Progenitor cell of endocrine pancreas (in vitro differentiated cells): ENCODE results near the gene THSD1. TPM values are rescaled to one million over a fixed set of nuclear protein-coding genes. Genes with fewer than 3 reads are reported as not detected.
A peak's percentile ranks its signal among the peaks of the same experiment; 100 is the strongest.

Experiments
- DNase-seq: peaks from one replicate; pipeline ENCODE4 v3.0.0; 2021; ENCODE audit warnings: low spot score; ENCODE audit not compliant: unreplicated experiment
- H3K27ac Mint-ChIP-seq: 2 replicates; pipeline ENCODE4 v1.8.0; 2021; ENCODE audit warnings: mild to moderate bottlenecking, moderate library complexity, mixed read lengths
- H3K27me3 Mint-ChIP-seq: 2 replicates; pipeline ENCODE4 v1.8.0; 2021; ENCODE audit warnings: mixed read lengths
- H3K36me3 Mint-ChIP-seq: 2 replicates; pipeline ENCODE4 v1.8.0; 2022; ENCODE audit warnings: mixed read lengths; ENCODE audit not compliant: insufficient read depth
- H3K4me1 Mint-ChIP-seq: 2 replicates; pipeline ENCODE4 v1.8.0; 2021; ENCODE audit warnings: low read depth, mixed read lengths
- H3K4me3 Mint-ChIP-seq: 2 replicates; pipeline ENCODE4 v1.8.0; 2021; ENCODE audit warnings: low read depth, mild to moderate bottlenecking, moderate library complexity, mixed read lengths
- H3K9me3 Mint-ChIP-seq: 2 replicates; pipeline ENCODE4 v1.8.0; 2021; ENCODE audit warnings: low read depth, mixed read lengths
- total RNA-seq: library from RNA; stranded (reverse); gene quantifications from 2 replicates; pipeline ENCODE4 v1.2.1, GENCODE V29; 2021
- TF ChIP-seq, protein P1 (sequence below): fragments of 200-600 bp; sonication (generic); IDR thresholded peaks from one replicate; pipeline ENCODE4 v1.5.0; 2021; ENCODE audit warnings: antibody characterized with exemption, mild to moderate bottlenecking; ENCODE audit not compliant: unreplicated experiment

THSD1 gene
- total RNA-seq, 1 donor from 2014 or later: 1.7 TPM

DNA sequence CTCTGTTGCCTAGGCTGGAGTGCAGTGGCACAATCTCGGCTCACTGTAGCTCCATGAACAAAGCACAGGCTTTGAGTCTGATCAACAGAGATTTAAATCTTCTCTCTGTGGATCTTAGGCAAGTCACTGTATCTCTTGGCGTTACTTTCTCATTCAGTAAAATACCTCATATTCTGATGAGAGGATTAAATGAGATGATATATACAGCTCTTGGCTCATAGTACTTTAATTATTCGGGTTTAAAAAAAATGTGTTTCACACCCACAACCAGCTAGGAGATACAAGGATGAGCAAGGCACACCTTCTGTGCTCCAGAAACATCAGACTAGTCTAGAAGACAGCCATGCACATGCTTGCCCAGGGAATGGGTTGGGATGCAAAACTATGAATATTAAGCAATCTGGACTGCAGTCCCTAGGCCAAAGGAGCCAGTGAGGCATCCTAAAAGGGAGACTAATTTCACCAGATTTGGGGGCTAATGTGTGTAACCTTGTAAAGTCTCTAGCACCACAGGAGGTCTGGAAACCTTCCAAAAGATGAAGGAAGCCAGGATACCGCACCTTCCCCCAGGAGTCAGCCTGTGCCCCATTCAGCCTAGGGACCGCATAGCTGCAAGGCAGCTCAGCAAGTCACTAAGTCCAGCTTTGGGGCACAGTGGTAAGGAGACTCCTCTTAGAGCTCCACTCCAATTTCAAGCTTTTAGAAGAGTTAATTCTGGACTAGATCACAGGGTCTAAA, 42.0 kb upstream of the THSD1 start:
- no peak for DNase-seq
- Mint-ChIP-seq H3K4me1 (peaks cover 14% of the 10 kb centered on the region), H3K27me3 (no peaks in the 10 kb centered on the region), H3K9me3 (no peaks in the 10 kb centered on the region), H3K27ac (no peak overlapping the region), H3K36me3 (peaks cover 7% of the 10 kb centered on the region), H3K4me3 (no peak overlapping the region)
- TF ChIP-seq, protein P1, sequence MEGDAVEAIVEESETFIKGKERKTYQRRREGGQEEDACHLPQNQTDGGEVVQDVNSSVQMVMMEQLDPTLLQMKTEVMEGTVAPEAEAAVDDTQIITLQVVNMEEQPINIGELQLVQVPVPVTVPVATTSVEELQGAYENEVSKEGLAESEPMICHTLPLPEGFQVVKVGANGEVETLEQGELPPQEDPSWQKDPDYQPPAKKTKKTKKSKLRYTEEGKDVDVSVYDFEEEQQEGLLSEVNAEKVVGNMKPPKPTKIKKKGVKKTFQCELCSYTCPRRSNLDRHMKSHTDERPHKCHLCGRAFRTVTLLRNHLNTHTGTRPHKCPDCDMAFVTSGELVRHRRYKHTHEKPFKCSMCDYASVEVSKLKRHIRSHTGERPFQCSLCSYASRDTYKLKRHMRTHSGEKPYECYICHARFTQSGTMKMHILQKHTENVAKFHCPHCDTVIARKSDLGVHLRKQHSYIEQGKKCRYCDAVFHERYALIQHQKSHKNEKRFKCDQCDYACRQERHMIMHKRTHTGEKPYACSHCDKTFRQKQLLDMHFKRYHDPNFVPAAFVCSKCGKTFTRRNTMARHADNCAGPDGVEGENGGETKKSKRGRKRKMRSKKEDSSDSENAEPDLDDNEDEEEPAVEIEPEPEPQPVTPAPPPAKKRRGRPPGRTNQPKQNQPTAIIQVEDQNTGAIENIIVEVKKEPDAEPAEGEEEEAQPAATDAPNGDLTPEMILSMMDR: no peak

DNA sequence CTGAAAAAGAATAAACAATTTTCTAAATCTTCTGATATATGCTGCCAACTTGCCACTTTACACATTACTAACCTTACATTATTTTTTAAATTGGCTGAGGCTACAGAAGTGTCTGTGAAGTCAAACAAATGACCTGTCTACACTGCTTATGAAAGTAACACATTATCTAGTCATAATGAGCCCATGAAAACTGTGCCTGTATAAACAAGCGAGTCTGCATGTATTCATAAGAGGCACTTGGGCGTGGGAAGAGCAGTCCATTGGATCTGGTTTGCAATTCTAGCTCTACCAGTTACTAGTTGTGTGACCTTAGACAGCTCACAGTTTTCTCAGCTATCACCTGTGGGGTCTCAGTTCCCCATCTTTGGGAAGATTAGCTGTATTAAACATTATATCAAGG, 41.4 kb upstream of the THSD1 start:
- H3K4me3 Mint-ChIP-seq: no peak overlapping the region
- H3K9me3 Mint-ChIP-seq: no peaks in the 10 kb centered on the region
- TF ChIP-seq, protein P1: no peak
- no peak overlapping the region for H3K27ac Mint-ChIP-seq
- peaks cover 14% of the 10 kb centered on the region for H3K4me1 Mint-ChIP-seq
- H3K36me3 Mint-ChIP-seq: peaks cover 7% of the 10 kb centered on the region
- no peaks in the 10 kb centered on the region for H3K27me3 Mint-ChIP-seq
- no peak for DNase-seq

GRCh38 chr13:52446265-52446664, 40.3 kb upstream of the THSD1 start:
- Mint-ChIP-seq H3K36me3 (peaks cover 7% of the 10 kb centered on the region), H3K4me3 (no peak overlapping the region), H3K27me3 (no peaks in the 10 kb centered on the region), H3K27ac (no peak overlapping the region), H3K4me1 (peaks cover 14% of the 10 kb centered on the region), H3K9me3 (no peaks in the 10 kb centered on the region)
- TF ChIP-seq, protein P1: no peak
- no peak for DNase-seq

GRCh38 chr13:52432456-52432855, 26.5 kb upstream of the THSD1 start:
- no peaks in the 10 kb centered on the region for H3K9me3 Mint-ChIP-seq
- H3K4me1 Mint-ChIP-seq: peaks cover 13% of the 10 kb centered on the region
- H3K36me3 Mint-ChIP-seq: peaks cover 38% of the 10 kb centered on the region
- no peaks in the 10 kb centered on the region for H3K27me3 Mint-ChIP-seq
- H3K4me3 Mint-ChIP-seq: no peak overlapping the region
- DNase-seq: no peak
- no peak overlapping the region for H3K27ac Mint-ChIP-seq
- TF ChIP-seq, protein P1: no peak

- no peak for DNase-seq
- Mint-ChIP-seq H3K27me3 (no peaks in the 10 kb centered on the region), H3K9me3 (no peaks in the 10 kb centered on the region), H3K4me3 (no peak overlapping the region), H3K4me1 (peaks cover 13% of the 10 kb centered on the region), H3K36me3 (peaks cover 32% of the 10 kb centered on the region), H3K27ac (peak overlapping the region; percentile 93)
- TF ChIP-seq, protein P1: no peak
Measured at GRCh38 chr13:52428295-52428694, 22.3 kb upstream of the THSD1 start.
